SIG-M5 (cell line): ENCODE measurements around the gene MED25.
A peak's percentile ranks its signal among the peaks of the same experiment; 100 is the strongest.

ENCODE experiments used
- DNase-seq: peaks from one replicate; lab custom pipeline; 2025; lab: John Stamatoyannopoulos, UW

Gene MED25

DNA sequence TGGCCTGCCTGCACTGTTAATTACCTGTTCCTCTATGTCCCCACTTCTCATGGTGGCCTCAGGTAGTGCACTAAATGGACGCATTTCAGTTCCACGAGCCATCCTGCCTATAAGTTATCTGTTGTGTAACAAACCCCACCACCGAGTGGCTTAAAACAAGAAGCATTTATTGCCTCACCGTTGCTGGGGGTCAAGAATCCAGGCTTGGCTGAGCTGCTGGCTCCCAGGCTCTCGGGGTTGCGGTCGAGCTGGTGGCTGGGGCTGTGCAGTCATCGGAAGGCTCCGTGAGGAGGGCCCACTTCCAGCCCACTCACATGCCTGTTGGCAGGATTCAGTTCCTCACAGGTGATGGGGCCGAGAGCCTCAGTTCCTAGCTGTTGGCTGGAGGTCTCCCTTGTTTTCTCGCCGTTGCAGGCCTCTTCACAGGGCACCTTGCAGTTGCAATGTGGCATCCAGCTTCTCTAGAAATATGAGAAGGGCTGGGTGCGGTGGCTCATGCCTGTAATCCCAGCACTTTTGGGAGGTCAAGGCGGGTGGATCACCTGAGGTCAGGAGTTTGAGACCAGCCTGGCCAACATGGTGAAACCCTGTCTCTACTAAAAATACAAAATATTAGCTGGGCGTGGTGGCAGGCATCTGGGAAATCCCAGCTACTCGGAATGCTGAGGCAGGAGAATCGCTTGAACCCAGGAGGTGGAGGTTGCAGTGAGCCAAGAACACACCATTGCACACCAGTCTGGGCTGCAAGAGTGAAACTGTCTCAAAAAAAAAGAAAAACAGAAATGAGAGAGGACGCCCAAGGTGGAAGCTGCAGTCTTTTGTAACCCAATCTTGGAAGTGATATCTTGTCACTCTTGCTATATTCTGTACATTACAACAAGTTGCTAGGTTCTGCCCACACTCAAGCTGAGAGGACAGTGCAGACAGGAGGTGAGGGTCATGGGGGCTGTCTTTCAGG, 26.3 kb downstream of the MED25 start:
- DNase-seq: peak; percentile 31

DNA sequence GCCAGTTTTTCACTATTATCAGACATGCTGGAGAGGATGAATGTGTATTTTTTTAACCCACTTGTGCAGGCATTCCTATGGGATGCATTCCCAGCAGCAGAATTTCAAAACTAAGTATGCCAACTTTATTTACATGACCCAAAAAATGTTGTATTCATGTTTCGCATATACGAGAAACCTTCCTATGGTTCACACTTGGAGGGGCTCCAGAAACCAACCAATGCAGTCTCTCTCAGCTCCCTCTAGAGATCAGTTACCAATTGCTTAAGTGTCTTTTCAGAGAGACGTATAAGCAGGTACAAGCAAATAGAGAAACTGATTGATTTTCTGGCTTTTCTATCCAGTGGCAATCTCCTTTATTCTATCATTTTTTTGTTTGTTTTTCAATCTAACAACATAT, 27.3 kb downstream of the MED25 start:
- DNase-seq: no peak

DNA sequence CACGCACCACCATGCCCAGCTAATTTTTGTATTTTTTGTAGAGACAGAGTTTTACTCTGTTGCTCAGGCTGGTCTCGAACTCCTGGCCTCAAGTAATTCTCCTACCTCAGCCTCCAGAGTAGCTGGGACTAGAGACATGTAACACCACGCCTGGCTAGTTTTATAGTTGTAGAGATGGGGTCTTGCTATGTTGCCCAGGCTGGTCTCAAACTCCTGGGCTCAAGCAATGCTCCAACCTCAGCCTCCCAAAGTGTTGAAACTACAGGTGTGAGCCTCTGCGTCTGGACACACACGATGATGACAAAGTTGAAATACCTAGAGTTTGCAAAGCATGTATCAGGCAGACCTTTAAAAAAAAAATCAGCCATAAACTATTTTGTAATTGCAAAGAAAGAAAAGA, 28.3 kb downstream of the MED25 start:
- no peak for DNase-seq

DNA sequence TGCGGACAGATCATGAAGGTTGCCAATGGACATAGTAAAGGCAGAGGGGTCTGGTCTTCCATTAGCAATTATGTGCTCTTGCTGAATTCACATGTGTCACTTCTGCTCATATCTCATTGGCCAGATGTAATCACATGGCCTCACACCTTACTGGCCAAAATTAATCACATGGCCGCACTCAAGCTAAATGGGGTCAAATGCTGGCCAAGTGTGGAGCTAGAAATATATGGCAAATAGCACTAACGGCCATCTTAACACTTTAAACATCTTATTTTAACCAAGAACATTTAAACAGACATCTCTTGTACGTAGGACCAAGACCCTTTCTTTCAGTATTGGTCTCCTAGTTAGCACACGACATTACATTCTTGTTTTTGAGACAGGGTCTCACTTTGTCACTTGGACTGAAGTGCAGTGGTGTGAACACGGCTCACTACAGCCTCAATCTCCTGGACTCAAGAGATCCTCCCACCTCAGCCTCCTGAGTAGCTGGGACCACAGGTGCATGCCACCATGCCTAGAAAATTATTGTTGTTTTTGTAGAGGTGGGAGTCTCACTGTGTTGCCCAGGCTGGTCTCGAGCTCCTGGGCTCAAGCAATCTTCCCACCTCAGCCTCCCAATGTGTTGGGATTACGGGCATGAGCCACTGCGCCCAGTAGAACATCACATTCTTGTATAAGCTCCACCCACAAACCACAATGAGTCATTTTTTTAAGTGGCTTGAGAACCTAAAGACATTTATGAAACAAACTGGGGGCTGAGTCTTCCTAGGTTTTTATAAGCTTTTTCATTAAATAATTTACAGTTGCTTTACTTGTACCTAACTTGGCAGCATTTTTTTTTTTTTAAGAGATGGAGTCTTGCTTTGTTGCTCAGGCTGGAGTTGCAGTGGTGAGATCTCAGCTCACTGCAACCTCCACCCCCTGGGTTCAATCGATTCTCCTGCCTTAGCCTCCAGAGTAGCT, 29.9 kb downstream of the MED25 start:
- DNase-seq: peak; percentile 28

DNA sequence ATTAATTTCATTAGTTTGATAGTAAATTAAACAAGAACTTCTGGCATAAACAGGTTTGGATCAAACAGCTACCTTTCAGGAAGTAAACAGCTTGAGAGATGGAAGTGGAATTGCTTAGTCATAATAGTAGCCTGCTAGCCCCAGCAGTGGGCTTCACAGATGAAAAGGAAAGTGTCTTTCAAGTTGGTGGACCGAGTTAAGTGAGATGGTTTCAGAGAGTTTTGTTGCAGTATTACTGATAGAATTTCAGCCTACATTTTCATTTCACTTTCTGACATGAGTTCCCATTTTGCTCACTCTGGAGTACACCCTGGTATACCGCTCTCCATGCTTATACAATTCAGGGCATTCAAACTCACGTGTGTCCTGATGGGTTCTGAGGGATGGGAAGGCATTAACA, 30.8 kb downstream of the MED25 start:
- DNase-seq: no peak

DNA sequence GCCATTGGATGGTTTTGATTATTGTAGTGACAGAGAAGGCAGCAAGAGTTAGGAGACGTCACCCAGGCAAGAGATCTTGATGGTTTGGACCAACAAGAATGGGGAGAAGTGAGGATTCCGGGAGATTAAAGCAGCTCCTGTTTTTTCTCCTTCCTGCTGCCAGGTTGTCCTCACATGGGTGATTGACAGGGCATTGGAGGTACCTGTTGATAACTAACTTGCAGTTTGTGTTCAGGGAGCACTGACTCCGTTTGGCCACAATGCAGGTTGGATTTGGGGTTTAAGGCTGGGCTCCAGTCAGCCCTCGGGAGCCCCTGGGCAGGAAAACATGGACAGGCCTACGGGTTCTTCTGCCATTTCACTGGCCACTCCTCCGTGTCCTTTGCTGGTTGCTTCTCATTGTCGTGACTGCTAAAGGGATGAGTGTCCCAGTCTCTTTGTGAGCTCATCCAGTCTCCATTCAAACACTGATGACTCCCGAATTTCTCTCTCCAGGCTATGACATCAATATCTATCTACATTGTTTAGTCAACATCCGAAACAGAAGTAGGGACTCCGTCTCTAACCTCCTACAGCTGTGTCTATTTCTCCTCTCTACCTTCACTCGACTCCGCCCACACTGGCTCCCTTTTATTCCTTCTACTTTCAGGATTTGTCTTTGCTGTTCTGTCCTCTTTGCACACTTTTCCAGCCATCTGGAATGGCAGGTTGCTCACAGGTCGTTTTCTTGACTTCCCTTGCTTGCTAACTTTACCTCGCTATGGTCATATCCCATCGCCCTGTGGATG, 31.5 kb downstream of the MED25 start:
- DNase-seq: no peak

DNA sequence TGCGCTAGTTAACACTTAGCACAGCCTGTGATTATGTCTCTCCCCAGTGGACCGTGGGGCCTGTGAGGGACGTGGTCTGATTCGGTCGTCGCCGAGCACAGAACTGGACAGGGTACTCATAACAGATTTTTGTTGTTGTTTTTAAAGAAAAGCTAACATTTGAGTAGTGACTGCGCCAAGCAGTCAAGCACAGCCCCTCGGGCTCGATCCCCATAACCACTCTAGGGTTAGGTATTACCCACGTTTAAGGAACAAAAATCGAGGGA, 32.1 kb downstream of the MED25 start:
- no peak for DNase-seq

DNA sequence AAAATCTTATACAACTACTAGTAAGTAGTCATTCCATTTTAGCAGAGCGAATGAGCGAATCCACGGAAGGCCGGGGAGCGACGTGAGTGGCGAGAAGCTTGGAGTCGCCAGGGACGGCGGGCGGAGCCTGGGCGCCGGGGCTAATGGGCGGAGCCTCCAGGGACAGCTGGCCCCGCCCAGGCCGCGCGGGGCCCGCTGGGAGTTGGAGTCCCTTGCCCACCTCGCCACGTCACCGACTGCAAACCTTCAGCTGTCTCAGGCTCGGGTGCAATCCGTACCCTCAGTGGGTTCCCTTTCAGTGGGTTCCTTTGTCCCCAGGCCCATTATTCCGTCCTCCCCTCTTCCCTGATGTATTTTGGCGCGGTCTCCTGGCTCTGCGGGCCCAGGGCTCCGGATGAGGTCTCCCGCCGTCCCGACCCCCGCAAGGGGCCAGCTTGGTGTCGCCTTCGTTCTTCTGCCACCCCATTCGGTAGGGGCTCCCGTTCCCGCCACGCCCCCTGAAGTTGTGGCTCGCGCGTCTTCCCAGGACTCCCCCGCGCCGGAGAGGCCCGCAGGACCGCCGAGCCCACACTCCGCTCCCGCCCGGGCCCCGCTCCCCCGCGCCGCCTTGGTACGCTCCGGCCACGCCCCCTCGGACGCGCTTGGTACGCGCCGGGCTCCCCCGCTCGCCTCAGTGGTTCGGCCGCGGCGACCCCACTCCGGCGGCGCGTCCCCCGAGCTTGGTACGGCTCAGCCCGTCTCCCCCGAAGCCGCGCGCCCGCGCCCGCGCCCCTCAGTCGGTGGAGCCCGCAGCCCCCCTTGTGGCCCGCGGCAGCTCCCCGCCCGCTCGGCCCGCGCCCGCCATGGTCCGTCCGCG, 32.6 kb downstream of the MED25 start, which contains the start of gene PTOV1:
Gene PTOV1 (plus strand): TSS at position 673 of the 856 bp plus-strand sequence.
- DNase-seq: peak; percentile 38

DNA sequence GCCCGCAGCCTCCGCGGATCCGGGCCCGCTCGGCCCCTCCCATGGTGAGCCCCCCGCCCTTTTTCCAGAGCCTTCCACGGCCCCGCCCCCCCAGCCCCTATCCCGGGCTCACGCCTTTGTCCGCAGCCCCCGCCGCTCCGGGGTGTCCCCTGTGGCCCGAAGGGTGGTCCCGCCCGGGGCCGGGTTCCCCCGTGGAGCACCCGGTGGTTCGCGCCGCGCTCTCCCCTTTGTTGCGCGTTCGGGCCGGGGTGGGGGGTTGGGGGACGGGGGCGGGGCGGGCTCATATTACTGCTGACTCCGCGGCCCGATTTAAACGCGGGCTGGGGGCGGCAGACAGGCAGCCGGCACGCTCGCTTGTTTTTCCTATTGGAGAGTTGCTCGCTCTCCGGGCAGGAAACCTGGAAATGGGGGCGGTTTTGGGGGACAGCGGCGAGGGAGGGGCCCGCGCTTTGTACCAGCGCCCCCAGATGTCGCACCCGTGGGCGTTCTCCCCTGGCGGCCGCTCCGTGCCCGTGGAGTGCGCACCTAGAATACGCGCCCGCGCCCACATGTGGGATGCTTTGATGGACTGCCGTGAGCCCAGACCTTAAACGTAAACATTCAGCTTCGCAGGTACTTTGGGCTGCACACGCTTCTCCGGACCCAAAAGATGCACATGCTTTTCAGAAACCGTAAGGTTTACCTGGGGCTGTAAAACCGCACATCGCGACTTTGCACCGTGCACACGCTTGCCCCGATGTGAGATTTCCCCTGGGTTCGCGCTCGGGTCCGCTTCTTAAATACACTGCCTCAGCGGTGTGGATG, 33.6 kb downstream of the MED25 start:
- DNase-seq: no peak

DNA sequence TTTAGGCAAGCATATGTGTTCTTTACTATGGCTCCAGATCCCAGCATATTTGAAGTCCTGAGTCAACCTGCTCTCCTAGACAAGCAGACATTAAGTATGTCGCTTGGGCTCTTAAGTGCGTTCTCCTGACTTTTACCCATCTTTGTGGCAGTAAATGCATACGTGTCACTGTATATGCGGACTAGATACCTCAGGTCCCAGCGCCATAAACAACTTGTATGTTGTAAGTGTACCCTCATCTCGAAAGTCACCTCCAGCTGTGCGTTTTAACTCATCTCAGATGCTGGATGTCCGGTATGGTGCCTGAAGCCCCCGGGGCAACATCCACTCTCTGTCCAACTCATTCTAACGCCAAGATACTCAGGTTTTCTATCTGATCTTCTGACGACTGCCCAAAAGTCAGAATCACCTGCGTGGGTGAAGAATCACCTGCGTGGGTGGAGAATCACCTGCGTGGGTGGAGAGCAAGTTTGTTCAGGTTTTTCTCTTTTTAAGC, 34.6 kb downstream of the MED25 start:
- DNase-seq: no peak

DNA sequence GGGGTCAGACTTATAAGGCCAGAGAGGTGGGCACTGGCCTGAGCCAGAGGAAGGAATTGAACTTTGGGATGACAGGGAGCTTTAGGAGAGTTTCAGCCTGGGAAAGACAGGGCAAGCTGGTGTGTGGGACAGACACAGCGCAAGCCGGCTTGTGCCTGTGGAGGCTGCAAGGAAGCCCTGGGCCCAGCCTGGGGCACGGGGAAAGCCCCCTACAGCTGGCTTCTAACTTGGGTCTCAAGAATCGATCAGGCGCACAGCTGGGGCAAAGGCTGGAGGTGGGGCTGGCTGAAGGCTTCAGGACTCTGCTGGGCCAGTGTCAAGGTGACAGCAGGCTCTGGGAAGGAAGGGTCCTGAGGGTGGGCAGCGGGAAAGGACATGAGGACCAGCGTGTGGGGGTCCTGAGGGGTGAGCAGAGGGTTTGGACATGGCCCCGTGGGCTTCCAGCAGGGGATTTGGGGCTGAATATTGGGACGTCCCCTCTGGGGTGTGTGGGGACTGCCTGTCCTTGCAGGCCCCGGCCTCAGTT, 35.8 kb downstream of the MED25 start:
- DNase-seq: no peak

DNA sequence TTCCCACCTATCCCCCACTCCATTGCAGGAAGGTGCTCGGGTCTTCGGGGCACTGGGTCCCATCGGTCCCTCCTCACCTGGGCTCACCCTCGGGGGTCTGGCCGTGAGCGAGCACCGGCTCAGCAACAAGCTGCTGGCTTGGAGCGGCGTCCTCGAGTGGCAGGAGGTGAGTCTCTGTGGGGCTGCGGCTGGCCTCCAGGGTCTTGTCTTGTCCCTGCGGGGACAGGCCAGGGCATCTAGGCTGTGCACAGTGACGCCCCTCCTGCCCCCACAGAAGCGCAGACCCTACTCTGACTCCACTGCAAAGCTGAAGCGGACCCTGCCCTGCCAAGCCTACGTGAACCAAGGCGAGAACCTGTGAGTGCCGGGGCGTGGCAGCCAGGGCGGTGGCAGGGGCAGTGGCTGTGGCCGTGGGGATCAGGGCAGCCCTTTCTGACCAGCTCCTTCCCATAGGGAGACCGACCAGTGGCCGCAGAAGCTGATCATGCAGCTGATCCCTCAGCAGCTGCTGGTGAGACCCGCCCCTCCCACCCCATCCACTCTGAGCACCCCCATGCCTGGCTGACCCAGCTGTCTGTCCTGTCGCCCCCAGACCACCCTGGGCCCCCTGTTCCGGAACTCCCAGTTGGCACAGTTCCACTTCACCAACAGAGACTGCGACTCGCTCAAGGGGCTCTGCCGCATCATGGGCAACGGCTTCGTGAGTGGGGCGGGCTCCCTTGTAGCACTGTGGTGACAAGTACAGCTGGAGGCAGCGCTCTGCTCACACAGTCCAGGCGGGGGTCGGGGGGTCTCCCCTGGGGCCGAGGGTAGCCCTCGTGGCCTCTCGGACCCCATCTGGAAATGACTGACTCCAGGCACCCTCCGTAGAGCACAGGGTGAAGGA, 36.5 kb downstream of the MED25 start:
- DNase-seq: no peak

DNA sequence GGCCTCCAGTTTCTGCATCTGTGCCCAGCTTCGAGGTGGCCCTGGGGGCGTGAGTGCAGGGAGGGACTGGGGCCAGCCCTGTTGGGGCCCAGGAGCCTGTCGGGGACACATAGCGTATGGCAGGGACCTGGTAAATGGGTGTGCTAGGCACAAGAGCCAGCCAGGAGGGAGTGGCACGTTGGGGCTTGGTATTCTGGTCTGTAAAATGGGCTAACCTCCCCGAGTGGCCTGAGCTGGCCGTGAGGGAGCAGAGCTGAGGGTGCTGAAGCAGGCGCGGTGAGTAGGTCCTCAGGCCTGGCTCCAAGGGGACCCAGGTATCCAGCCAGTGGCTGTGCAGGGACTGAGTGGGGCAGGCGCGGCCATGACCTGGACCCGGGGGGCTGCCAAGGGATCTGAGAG, 37.2 kb downstream of the MED25 start:
- no peak for DNase-seq

DNA sequence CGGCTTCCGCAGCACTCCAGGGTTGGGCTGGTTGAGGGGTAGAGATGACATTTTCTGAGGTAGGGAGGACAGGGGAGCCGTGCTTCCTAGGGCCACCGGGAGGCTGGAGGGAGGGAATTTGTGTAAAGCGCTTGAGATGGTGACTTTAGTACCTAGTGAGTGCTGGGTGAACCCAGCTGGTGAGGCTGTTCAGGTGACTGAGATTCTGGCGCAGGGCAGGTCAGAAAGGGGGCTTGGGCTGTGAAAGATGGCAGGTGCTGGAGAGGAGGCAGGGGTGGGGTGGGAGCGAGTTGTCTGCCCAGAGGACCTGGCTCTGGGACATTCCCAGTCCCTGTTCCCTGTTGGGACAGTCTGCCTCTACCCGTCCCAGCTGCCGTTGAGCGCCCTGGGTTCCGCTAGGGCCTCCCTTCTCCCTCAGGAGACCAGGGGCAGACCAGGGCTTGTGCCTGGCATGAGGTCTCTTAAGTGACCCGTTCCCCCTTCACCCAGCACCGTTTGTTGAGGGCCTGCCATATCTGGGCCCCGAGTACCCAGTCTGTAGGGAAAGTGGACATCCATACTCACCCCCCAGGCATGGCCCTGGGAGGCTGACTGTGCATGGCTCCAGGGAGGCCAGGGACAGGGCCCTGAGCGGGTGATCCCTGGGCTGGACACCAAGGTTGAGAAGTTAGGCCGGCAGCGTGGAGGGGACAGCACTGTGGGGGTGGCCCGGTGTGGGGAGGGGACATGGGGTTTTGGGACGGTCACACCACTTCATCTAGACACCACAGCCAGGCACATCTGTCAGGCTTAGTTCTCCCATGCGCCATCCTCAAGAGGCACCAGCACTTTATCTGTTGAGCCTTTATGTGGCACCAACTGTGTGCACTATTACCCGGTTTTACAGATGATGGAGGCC, 37.8 kb downstream of the MED25 start:
- DNase-seq: no peak

DNA sequence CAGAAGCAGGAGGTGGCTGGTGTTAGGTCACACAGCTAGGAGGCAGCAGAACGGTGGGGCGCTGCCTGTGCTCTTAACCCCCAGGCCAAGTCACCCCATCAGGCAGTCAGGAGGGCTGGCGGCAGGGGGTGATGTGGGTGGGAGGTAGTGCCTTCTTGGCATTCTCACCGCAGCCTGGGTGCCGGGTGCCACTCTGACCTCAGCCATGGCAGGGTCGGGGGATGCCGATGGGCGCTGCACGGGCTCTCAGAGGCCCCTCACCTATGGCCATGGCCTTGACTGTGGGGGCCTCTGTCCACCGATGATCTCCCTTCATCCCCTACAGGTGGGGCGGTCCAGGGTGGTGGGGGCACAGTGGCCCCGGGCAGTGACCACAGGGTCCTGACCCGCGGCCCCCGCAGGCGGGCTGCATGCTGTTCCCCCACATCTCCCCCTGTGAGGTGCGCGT, 38.5 kb downstream of the MED25 start:
- DNase-seq: no peak

DNA sequence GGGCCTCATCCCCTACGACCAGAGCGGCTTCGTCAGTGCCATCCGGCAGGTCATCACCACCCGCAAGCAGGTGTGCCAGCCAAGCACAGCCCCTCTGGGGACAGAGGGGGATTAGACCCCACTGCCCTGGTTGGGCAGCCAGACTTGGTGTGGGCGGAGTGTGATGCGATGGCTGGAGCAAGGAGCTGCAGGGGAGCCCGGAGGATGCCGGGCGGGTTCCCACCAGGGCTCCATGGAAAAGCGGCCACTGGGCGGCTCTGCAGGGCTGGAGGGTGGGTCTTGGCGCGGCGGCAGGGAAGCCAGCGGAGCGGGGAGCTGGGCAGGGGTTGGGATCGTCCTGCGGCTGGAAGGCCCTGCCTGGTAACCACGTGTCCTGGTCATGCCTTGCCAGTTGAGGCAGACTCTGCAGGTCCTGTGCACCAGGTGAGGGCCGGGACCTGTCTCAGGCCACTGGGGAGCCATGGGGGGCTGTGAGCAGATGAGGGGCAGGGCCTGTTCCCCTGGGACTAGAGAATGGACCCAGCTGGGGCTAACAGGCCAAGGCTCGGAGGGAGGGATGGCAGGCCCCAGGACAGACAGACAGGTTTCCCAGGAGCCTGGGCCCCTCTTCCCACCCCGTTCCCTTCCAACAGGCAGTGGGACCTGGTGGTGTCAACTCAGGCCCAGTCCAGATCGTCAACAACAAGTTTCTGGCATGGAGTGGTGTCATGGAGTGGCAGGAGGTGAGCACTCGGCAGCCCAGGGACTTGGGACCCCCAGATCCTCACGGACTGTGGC, 39.2 kb downstream of the MED25 start:
- no peak for DNase-seq

DNA sequence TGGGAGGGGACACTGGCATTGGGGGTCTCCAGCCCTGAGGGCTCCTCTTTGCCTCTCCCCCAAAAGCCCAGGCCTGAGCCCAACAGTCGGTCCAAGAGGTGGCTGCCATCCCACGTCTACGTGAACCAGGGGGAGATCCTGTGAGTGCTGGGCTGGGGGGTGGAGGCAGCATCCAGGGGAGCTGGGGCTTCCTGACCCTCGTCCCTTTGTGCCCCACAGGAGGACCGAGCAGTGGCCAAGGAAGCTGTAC, 39.7 kb downstream of the MED25 start:
- no peak for DNase-seq
